ENCODE data around the gene SUPT5H.
A peak's percentile ranks its signal among the peaks of the same experiment; 100 is the strongest.

SUPT5H gene

GRCh38 chr19:39406656-39407409, 38.5 kb upstream of the SUPT5H start, which contains the start of gene ZFP36:
Gene ZFP36 (plus strand): TSS chr19:39406847. CDS start chr19:39406905, 58 bp downstream.
- H3K4me3 ChIP-seq (ENCODE audit: low read depth, low read length) = peak within 1 kb of the TSS; percentile 79
- peak; percentile 73 for DNase-seq (ENCODE audit: low read depth)
- TF ChIP-seq POLR2A (IDR thresholded peaks at IDR 0.05; ENCODE audit: extremely low read depth, insufficient read length) = peak; percentile 91
- no peak for TF ChIP-seq MAX (IDR thresholded peaks at IDR 0.05; ENCODE audit: low read depth, low read length)

- TF ChIP-seq POLR2A (IDR thresholded peaks at IDR 0.05; ENCODE audit: extremely low read depth, insufficient read length) = no peak
- TF ChIP-seq MYC (IDR thresholded peaks at IDR 0.05; ENCODE audit: low read depth, low read length) = no peak
- no peak for TF ChIP-seq MAX (IDR thresholded peaks at IDR 0.05; ENCODE audit: low read depth, low read length)
- TF ChIP-seq CTCF (IDR thresholded peaks at IDR 0.05; ENCODE audit: low read depth, low read length) = no peak
- peak overlapping the region; percentile 79 for H3K4me3 ChIP-seq (ENCODE audit: low read depth, low read length)
- DNase-seq (ENCODE audit: low read depth) = no peak
Observed at GRCh38 chr19:39407410-39407659, 38.0 kb upstream of the SUPT5H start.

GRCh38 chr19:39407660-39408391, 37.6 kb upstream of the SUPT5H start:
- no peak for DNase-seq (ENCODE audit: low read depth)
- TF ChIP-seq MAX (IDR thresholded peaks at IDR 0.05; ENCODE audit: low read depth, low read length) = no peak
- no peak for TF ChIP-seq MYC (IDR thresholded peaks at IDR 0.05; ENCODE audit: low read depth, low read length)
- no peak for TF ChIP-seq CTCF (IDR thresholded peaks at IDR 0.05; ENCODE audit: low read depth, low read length)
- TF ChIP-seq POLR2A (IDR thresholded peaks at IDR 0.05; ENCODE audit: extremely low read depth, insufficient read length) = no peak
- H3K4me3 ChIP-seq (ENCODE audit: low read depth, low read length) = peak overlapping the region; percentile 79

GRCh38 chr19:39408392-39409207, 36.8 kb upstream of the SUPT5H start:
- peak overlapping the region; percentile 53 for H3K4me3 ChIP-seq (ENCODE audit: low read depth, low read length)
- no peak for TF ChIP-seq POLR2A (IDR thresholded peaks at IDR 0.05; ENCODE audit: extremely low read depth, insufficient read length)
- no peak for TF ChIP-seq CTCF (IDR thresholded peaks at IDR 0.05; ENCODE audit: low read depth, low read length)
- no peak for TF ChIP-seq MYC (IDR thresholded peaks at IDR 0.05; ENCODE audit: low read depth, low read length)
- TF ChIP-seq MAX (IDR thresholded peaks at IDR 0.05; ENCODE audit: low read depth, low read length) = no peak
- no peak for DNase-seq (ENCODE audit: low read depth)

- peak; percentile 72 for DNase-seq (ENCODE audit: low read depth)
- peak overlapping the region; percentile 59 for H3K4me3 ChIP-seq (ENCODE audit: low read depth, low read length)
- no peak for TF ChIP-seq CTCF (IDR thresholded peaks at IDR 0.05; ENCODE audit: low read depth, low read length)
- no peak for TF ChIP-seq MAX (IDR thresholded peaks at IDR 0.05; ENCODE audit: low read depth, low read length)
- no peak for TF ChIP-seq MYC (IDR thresholded peaks at IDR 0.05; ENCODE audit: low read depth, low read length)
- TF ChIP-seq POLR2A (IDR thresholded peaks at IDR 0.05; ENCODE audit: extremely low read depth, insufficient read length) = no peak
Observed at GRCh38 chr19:39409208-39410016, 36.0 kb upstream of the SUPT5H start.
